Caco-2 (cell line): ENCODE measurements around the gene CTIF. TPM values are rescaled to one million over a fixed set of nuclear protein-coding genes. Genes with fewer than 3 reads are reported as not detected.

Source experiments
- BruUV-seq: library from RNA; stranded (reverse); fragments of 400-500 nt; replicated peaks from 2 replicates; lab custom pipeline; 2021; lab: Mats Ljungman, UMichigan
- CTCF ChIA-PET: fragments of 300-600 bp; sonication (Branson Sonifier 250); formaldehyde crosslinking; loops from one replicate; lab custom pipeline; 2022; ENCODE audit warnings: antibody characterized with exemption; lab: Charles Lee
- POLR2A ChIA-PET: fragments of 300-600 bp; sonication (Branson Sonifier 250); formaldehyde crosslinking; loops from one replicate; lab custom pipeline; 2022; ENCODE audit warnings: antibody characterized with exemption; lab: Charles Lee
- DNase-seq, 2 experiments: peaks; one replicate each; pipeline versions ENCODE4 v3.0.0 to v3.0.0-alpha.2; 2020 to 2022
- H3K27me3 ChIP-seq: replicated peaks from 2 replicates; pipeline ENCODE4 v1.6.0; 2011; ENCODE audit warnings: low read length; ENCODE audit not compliant: control insufficient read depth, insufficient read depth
- H3K36me3 ChIP-seq: 2 replicates; pipeline ENCODE4 v1.5.1; 2011; ENCODE audit warnings: low read length; ENCODE audit not compliant: control insufficient read depth, insufficient read depth
- H3K4me1 ChIP-seq: fragments of 250-450 bp; sonication (Bioruptor Pico); 2 replicates; pipeline ENCODE4 v1.5.1; 2020; ENCODE audit warnings: mild to moderate bottlenecking
- H3K4me3 ChIP-seq: 2 replicates; pipeline ENCODE4 v1.5.1; 2011; ENCODE audit warnings: low read depth, mild to moderate bottlenecking, control low read depth, low read length
- H3K9me3 ChIP-seq: fragments of 250-450 bp; sonication (Bioruptor Pico); 2 replicates; pipeline ENCODE4 v1.5.1; 2020; ENCODE audit warnings: mild to moderate bottlenecking, moderate library complexity
- H3K27ac Mint-ChIP-seq: one replicate; pipeline ENCODE4 v1.8.0; 2022; ENCODE audit warnings: mixed read lengths; ENCODE audit not compliant: unreplicated experiment
- H3K27me3 Mint-ChIP-seq: one replicate; pipeline ENCODE4 v1.8.0; 2022; ENCODE audit warnings: mixed read lengths; ENCODE audit not compliant: insufficient read depth, unreplicated experiment
- H3K36me3 Mint-ChIP-seq: one replicate; pipeline ENCODE4 v1.8.0; 2022; ENCODE audit warnings: mild to moderate bottlenecking, mixed read lengths; ENCODE audit not compliant: insufficient read depth, unreplicated experiment
- H3K4me1 Mint-ChIP-seq: one replicate; pipeline ENCODE4 v1.8.0; 2022; ENCODE audit warnings: low read depth, mixed read lengths; ENCODE audit not compliant: unreplicated experiment
- H3K4me3 Mint-ChIP-seq: one replicate; pipeline ENCODE4 v1.8.0; 2022; ENCODE audit warnings: mild to moderate bottlenecking, moderate library complexity, mixed read lengths; ENCODE audit not compliant: unreplicated experiment
- H3K9me3 Mint-ChIP-seq: one replicate; pipeline ENCODE4 v1.8.0; 2022; ENCODE audit warnings: mixed read lengths; ENCODE audit not compliant: unreplicated experiment
- intact Hi-C: fragments of 100-400 bp; cut with micrococcal nuclease; formaldehyde crosslinking; loops from one replicate; pipeline ENCODE4 v1.10.0; 2022; ENCODE audit not compliant: unreplicated experiment
- total RNA-seq: library from RNA; stranded (reverse); gene quantifications from 2 replicates; pipeline ENCODE4 v1.2.3, GENCODE V29; 2022
- TF ChIP-seq, protein P1 (sequence below), 2 experiments: fragments of 200-600 bp in 1 of 2; IDR thresholded peaks; 1 replicate in 1 of 2; 2 replicates in 1 of 2; pipeline versions ENCODE4 v1.5.1 to v1.8.0; 2011 to 2022; ENCODE audit warnings: antibody characterized with exemption in 1 of 2, control low read depth in 1 of 2, inconsistent platforms in 1 of 2, low read depth in 1 of 2, low read length in 1 of 2, mild to moderate bottlenecking in 1 of 2, moderate library complexity in 1 of 2; ENCODE audit not compliant: insufficient read depth in 1 of 2, severe bottlenecking in 1 of 2, unreplicated experiment in 1 of 2

CTIF gene
- total RNA-seq, 1 experiment from 2014 or later: 19.9 TPM

- intact Hi-C loops: no loop called here
- BruUV-seq: no TSS peak
- no peak overlapping the region for H3K4me3 ChIP-seq
- H3K4me3 Mint-ChIP-seq: no peak overlapping the region
- no peaks in the 10 kb centered on the region for H3K27me3 ChIP-seq
- H3K9me3 ChIP-seq: no peaks in the 10 kb centered on the region
- H3K27ac Mint-ChIP-seq: no peak overlapping the region
- ChIA-PET POLR2A (no interaction called here), CTCF (no interaction called here)
- peaks cover 5% of the 10 kb centered on the region for H3K36me3 Mint-ChIP-seq
- TF ChIP-seq, protein P1, sequence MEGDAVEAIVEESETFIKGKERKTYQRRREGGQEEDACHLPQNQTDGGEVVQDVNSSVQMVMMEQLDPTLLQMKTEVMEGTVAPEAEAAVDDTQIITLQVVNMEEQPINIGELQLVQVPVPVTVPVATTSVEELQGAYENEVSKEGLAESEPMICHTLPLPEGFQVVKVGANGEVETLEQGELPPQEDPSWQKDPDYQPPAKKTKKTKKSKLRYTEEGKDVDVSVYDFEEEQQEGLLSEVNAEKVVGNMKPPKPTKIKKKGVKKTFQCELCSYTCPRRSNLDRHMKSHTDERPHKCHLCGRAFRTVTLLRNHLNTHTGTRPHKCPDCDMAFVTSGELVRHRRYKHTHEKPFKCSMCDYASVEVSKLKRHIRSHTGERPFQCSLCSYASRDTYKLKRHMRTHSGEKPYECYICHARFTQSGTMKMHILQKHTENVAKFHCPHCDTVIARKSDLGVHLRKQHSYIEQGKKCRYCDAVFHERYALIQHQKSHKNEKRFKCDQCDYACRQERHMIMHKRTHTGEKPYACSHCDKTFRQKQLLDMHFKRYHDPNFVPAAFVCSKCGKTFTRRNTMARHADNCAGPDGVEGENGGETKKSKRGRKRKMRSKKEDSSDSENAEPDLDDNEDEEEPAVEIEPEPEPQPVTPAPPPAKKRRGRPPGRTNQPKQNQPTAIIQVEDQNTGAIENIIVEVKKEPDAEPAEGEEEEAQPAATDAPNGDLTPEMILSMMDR (IDR thresholded peaks at IDR 0.05; ENCODE audit: insufficient read depth in 1 of 2, low read depth in 1 of 2, low read length in 1 of 2, severe bottlenecking in 1 of 2, unreplicated experiment in 1 of 2): no peak
- no peak for DNase-seq
- H3K4me1 Mint-ChIP-seq: no peaks in the 10 kb centered on the region
- H3K27me3 Mint-ChIP-seq: no peaks in the 10 kb centered on the region
- no peaks in the 10 kb centered on the region for H3K4me1 ChIP-seq
- H3K9me3 Mint-ChIP-seq: no peaks in the 10 kb centered on the region
- H3K36me3 ChIP-seq: no peaks in the 10 kb centered on the region
Measured at GRCh38 chr18:48642503-48642902, 103.7 kb downstream of the CTIF start.

DNA sequence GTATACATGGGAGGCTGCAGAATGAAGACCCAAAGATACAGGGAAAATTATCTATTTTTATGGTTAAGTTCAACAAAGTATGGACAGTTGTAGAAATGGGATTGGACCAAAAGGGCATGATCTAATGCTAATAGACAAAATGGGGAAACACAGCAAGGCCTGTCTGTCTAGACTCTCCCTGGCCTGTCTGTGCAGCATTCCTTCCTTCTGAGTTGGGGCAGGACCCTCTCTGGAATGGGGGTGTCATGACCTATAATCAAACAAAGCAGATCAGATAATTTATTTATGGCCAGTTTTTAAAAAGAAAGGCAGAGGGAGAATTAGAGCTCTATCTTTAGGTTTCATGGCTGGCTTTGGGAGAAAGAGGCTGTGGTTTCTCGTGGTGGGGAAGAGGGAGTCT is 104.4 kb downstream of the CTIF start:
- H3K36me3 Mint-ChIP-seq: peaks cover 5% of the 10 kb centered on the region
- Histone ChIP-seq H3K9me3 (no peaks in the 10 kb centered on the region), H3K27me3 (no peaks in the 10 kb centered on the region), H3K4me3 (no peak overlapping the region), H3K4me1 (no peaks in the 10 kb centered on the region), H3K36me3 (no peaks in the 10 kb centered on the region)
- no peaks in the 10 kb centered on the region for H3K4me1 Mint-ChIP-seq
- H3K9me3 Mint-ChIP-seq: no peaks in the 10 kb centered on the region
- intact Hi-C loops: no loop called here
- CTCF ChIA-PET: no interaction called here
- H3K4me3 Mint-ChIP-seq: no peak overlapping the region
- DNase-seq: no peak
- POLR2A ChIA-PET: no interaction called here
- H3K27me3 Mint-ChIP-seq: no peaks in the 10 kb centered on the region
- TF ChIP-seq, protein P1 (IDR thresholded peaks at IDR 0.05; ENCODE audit: insufficient read depth in 1 of 2, low read depth in 1 of 2, low read length in 1 of 2, severe bottlenecking in 1 of 2, unreplicated experiment in 1 of 2): no peak
- no peak overlapping the region for H3K27ac Mint-ChIP-seq
- no TSS peak for BruUV-seq

GRCh38 chr18:48644029-48644428 is 105.2 kb downstream of the CTIF start:
- no peaks in the 10 kb centered on the region for H3K4me1 Mint-ChIP-seq
- H3K4me1 ChIP-seq: no peaks in the 10 kb centered on the region
- TF ChIP-seq, protein P1 (IDR thresholded peaks at IDR 0.05; ENCODE audit: insufficient read depth in 1 of 2, low read depth in 1 of 2, low read length in 1 of 2, severe bottlenecking in 1 of 2, unreplicated experiment in 1 of 2): no peak
- POLR2A ChIA-PET: no interaction called here
- no peaks in the 10 kb centered on the region for H3K9me3 Mint-ChIP-seq
- no peaks in the 10 kb centered on the region for H3K9me3 ChIP-seq
- peaks cover 4% of the 10 kb centered on the region for H3K36me3 Mint-ChIP-seq
- H3K4me3 Mint-ChIP-seq: no peak overlapping the region
- H3K27ac Mint-ChIP-seq: no peak overlapping the region
- H3K4me3 ChIP-seq: no peak overlapping the region
- no TSS peak for BruUV-seq
- H3K27me3 ChIP-seq: no peaks in the 10 kb centered on the region
- CTCF ChIA-PET: no interaction called here
- intact Hi-C loops: no loop called here
- DNase-seq: no peak
- no peaks in the 10 kb centered on the region for H3K36me3 ChIP-seq
- H3K27me3 Mint-ChIP-seq: no peaks in the 10 kb centered on the region
